PFSK-1 (cell line): ENCODE measurements around the gene SLFN13.

Source experiments
- POLR2AphosphoS5 ChIP-seq: IDR thresholded peaks from 2 replicates; pipeline ENCODE4 v1.6.1; 2012; ENCODE audit warnings: low read depth, mild to moderate bottlenecking, control low read depth, low read length, moderate library complexity
- SIN3A ChIP-seq: IDR thresholded peaks from 2 replicates; pipeline ENCODE4 v1.6.1; 2012; ENCODE audit warnings: mild to moderate bottlenecking, low read length, moderate library complexity, borderline replicate concordance; ENCODE audit not compliant: insufficient read depth
- TAF1 ChIP-seq: IDR thresholded peaks from 2 replicates; pipeline ENCODE4 v1.6.1; 2012; ENCODE audit warnings: low read length, control low read depth, borderline replicate concordance; ENCODE audit not compliant: insufficient read depth
- TF ChIP-seq, protein P1 (sequence below), 2 experiments: IDR thresholded peaks; 2 replicates each; pipeline versions ENCODE4 v1.6.1 to v1.8.0; 2011 to 2012; ENCODE audit warnings: low read depth in 2 of 2, low read length in 2 of 2, control low read depth in 1 of 2, inconsistent platforms in 1 of 2, mild to moderate bottlenecking in 1 of 2, moderate library complexity in 1 of 2; ENCODE audit not compliant: insufficient read depth in 1 of 2

DNA sequence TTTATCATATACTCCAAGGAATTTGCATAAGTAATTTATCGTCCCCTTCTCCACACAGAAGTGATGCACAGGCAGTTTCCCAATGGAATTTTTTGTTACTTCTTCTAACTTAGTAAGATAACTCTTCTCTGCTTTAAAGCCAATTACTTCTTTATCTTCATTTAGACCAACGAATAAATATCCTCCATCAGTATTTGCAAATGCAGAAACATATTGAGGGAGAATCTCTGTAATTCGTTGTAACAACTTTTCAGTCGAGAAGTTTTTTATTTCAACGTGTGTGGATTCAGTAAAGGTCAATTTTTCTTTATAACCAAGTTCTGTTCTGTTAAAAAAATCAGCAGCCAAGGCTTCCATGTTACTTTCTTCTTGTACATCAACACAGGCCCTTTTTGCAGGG is 30.7 kb upstream of the SLFN13 start:
- TF ChIP-seq TAF1, result no peak
- TF ChIP-seq, protein P1, sequence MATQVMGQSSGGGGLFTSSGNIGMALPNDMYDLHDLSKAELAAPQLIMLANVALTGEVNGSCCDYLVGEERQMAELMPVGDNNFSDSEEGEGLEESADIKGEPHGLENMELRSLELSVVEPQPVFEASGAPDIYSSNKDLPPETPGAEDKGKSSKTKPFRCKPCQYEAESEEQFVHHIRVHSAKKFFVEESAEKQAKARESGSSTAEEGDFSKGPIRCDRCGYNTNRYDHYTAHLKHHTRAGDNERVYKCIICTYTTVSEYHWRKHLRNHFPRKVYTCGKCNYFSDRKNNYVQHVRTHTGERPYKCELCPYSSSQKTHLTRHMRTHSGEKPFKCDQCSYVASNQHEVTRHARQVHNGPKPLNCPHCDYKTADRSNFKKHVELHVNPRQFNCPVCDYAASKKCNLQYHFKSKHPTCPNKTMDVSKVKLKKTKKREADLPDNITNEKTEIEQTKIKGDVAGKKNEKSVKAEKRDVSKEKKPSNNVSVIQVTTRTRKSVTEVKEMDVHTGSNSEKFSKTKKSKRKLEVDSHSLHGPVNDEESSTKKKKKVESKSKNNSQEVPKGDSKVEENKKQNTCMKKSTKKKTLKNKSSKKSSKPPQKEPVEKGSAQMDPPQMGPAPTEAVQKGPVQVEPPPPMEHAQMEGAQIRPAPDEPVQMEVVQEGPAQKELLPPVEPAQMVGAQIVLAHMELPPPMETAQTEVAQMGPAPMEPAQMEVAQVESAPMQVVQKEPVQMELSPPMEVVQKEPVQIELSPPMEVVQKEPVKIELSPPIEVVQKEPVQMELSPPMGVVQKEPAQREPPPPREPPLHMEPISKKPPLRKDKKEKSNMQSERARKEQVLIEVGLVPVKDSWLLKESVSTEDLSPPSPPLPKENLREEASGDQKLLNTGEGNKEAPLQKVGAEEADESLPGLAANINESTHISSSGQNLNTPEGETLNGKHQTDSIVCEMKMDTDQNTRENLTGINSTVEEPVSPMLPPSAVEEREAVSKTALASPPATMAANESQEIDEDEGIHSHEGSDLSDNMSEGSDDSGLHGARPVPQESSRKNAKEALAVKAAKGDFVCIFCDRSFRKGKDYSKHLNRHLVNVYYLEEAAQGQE (IDR thresholded peaks at IDR 0.05; ENCODE audit: insufficient read depth in 1 of 2, low read depth in 2 of 2, low read length in 2 of 2), result no peak
- TF ChIP-seq POLR2AphosphoS5, result no peak
- no peak for TF ChIP-seq SIN3A
